Activated CD4-positive, alpha-beta T cell treated with anti-CD3 and anti-CD28 coated beads, Interleukin-2, amount 50 U/mL, for 24 hours (primary cell): ENCODE results near the gene B3GNT4.
"Not testable (repeated sequence)": the region's sequence is repeated elsewhere in the genome, so short reads cannot be mapped to it uniquely, and the experiment has no call there.

Experiments
- DNase-seq, 2 donors: peaks; one replicate each; pipeline ENCODE4 v3.0.0-alpha.2; 2020; ENCODE audit warnings: low read depth in 1 of 2, low spot score in 1 of 2

The B3GNT4 gene

DNA sequence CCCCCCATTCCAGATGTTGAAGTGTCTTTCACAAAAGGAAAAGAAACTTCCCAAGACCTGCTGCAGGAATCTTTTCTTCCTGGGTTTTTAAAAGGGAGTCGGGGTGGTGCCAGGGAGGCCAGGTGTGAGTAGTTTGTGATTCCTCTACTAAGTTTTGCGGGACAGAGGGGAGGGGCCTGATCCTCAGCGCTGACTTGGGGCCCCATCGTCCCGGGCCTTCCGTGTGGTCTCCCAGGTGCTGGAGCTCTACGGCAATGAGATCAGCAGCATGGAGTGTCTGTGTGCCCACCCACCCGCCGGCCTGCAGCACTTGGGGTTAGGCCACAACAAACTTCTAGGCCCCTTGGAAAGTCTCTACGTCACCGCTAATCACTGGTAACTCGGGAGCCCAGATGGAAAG, 16.0 kb upstream of the B3GNT4 start:
- no peak for DNase-seq

DNA sequence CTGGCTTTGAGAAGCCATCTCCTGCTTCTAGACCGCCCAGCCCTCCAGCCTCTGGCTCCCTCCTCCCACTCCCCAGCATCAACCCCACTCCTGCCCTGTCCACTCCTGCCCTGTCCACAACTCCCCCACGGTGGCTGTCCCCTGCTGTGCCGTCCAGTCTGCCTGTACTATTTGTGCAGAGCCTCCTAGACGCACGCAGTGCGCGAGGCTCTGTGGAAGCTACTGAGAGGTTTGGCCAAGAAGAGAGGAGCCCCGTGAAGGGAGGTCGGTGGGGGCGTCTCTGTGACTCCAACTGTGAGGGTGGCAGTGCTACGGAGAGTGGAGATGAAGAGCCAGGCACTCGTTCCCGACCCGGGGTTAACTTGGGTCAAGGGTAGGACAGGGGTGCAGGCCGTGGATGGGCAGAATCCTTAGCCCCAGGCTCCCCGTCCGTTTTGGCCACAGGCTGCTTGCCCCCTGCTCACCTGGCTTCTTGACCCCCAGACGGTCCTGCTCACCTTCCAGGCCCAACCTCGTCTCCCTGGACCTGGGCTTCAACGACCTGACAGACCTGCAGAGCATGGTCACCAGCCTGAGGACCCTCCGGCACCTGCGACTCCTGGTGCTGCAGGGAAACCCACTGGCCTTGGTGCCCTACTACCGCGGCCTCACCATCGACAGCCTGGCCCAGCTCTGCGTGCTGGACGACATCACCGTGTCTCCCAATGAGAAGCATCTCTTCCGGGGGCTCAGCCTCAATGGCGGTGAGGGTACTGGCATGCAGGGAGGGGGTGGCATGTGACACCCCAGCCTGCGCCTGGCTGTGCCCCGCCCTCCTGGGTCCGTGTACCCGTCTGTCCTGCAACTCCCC, 13.7 kb upstream of the B3GNT4 start:
- DNase-seq, result no peak

DNA sequence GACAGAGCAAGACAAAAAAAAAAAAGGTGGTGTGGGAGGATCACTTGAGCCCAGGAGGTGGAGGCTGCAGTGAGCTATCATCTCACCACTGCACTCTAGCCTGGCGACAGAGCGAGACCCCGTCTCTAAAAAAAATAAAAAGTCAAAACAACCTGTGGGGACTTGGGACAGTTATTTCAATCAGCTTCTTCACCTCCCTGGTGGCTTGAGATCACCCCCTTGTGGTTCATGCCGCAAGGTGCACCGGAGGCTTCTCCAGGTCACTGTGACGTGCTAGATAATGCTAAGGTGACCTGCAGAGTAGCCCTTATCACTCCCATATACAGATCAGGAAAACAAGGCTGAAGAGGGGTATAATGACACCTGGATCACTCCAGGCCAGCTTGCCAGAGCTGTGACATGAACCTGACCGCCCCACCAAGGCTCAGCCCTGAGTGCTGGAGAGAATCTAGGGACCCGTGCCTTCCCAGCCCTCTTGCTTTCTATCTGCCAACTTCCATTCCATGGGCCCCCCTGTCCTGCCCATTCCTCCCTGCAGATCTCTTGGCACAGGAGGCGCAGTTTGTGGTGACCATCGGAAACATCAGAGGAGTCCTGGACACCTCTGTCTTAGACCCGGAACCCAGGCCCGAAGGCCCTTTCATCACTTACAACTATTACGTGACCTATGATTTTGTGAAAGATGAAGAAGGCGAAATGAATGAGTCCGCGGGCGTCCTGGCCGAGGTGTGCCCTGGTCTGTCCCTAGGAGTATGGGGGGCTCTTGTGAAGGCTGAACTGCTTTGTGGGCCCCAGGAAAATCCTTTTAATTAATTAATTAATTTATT, 12.5 kb upstream of the B3GNT4 start:
- peak; percentile 39 to 60 for DNase-seq

GRCh38 chr12:122192441-122192840, 11.1 kb upstream of the B3GNT4 start:
- no peak for DNase-seq

DNA sequence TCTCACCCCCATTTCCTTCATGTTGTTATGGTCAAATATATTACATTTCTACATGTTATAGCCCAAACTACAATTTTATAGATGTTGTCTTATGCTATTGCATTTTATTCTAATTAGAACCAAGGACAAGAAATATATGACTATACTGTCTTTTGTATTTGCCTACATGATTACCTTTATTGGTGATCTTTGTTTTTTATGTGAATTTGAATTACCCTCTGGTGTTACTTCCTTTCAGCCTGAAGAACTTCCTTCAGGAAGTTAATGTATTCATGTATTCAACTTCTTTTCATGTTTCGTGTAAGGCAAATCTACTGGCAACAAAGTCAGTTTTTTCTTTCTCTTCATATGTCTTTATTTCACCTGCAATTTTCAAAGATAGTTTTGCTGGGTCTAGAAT, 8.7 kb upstream of the B3GNT4 start:
- DNase-seq, result no peak

DNA sequence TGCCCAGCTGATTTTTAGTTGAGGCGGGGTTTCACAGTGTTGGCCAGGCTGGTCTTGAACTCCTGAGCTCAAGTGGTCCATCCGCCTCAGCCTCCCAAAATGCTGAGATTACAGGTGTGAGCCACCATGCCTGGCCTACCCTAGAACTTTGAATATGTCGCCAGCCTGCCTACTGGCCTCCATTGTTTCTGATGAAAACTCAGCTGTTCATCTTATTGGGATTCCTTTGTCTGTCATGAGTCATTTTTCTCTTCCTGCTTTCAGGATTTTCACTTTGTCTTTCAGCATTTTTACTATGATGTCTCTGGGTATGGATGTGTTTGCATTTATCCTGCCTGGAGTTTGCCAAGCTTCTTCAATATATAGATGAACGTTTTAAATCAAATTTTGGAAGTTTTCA, 8.1 kb upstream of the B3GNT4 start:
- no peak for DNase-seq

GRCh38 chr12:122197612-122197966, 5.9 kb upstream of the B3GNT4 start:
- DNase-seq, result no peak

DNA sequence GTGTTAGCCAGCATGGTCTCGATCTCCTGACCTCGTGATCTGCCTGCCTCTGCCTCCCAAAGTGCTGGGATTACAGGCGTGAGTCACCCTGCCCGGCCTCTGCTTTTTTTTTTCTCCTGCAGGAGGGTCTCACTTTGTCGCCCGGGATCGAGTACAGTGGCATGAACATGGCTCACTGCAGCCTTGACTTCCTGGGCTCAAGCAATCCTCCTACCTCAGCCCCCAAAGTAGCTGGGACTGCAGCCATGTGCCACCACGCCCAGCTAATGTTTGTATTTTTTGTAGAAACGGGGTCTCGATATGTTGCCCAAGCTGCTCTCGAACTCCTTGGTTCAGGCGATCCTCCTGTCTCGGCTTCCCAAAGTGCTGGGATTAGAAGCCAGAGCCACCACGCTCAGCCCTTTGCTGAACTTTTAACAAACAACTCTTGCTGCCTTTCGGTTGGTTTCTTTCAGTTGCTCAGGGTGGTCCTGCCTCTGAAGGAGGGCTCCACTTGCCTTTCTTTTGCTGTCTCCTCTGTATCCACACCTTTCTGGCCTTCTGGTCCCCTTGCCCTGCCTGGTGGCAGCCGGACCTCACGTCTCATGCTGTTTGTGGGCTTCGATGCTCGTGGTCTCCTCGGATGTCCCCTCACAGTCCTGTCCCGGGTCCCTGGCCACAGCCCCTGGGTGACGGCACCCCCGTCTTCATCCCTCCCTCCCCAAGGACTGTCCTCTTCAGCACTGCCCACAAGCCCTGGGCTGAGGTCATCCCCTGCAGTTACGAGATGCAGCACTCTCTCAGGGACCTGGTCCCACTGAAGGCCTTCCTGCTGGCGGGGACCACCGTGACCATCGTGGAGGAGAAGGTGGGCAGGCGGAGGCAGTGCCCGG, 3.8 kb upstream of the B3GNT4 start:
- no peak for DNase-seq

DNA sequence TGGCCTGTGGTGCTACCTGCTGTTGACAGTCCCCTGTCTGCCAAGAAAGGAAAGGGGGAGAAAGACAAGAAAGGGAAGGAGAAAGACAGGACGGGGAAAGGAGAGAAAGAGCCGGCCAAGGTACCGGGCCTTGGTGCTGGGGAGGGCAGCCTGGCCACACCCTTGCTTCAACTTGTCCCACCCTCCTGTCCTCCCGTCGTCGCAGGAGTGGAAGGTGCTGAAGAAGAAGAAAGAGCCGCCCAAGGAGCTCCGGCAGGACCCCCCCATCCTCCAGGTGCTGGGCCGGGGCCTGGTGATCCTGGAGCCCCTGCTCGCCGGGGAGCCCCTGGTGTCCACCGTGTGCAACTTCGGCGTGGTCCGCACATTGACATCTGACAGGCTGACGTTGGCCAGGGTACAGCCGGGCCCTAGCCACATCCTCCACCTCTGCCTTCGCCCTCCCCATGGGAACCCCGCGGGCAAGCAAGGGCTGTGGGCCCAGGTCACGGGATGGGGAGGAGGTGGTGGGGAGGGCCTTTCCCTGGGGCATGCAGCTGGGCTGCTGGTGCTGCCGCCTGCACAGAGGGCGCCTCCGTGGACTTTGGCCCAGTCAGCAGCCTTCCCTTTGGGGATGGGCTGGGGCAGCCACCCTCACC, 2.9 kb upstream of the B3GNT4 start:
- no peak for DNase-seq

DNA sequence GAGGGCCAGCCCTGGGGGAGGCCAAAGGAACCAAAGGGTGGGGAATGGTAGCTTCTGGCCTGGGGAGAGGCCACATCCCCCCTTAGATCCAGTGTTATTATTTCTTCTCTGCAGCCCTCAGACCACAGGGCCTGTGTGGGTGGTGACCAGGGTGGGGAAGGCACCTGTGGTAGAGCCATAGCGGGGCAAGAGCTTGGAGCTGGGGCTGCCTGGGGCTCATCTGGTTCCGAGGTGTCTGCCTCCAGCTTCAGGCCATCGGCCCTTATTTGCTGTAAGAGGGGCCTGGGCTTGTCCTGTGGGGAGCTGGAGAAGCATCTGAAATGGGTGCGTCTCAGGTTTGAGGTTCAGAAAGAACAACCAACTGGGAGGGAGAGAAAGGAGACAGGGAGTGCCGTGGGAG, 2.1 kb upstream of the B3GNT4 start:
- no peak for DNase-seq

GRCh38 chr12:122202017-122202416, 1.5 kb upstream of the B3GNT4 start:
- no peak for DNase-seq

DNA sequence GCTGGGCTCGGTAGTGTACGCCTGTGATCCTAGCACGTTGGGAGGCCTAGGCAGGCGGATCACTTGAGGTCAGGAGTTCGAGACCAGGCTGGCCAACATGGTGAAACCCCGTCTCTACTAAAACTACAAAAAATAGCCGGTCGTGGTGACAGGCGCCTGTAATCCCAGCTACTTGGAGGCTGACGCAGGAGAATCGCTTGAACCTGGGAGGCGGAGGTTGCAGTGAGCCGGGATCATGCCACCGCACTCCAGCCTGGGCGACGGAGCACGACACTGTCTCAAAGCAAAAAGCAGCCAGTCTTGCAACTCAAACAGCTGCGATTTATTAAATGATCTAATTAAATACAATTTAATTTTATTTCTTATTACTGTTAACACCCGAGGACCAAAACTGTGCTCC, 698 bp upstream of the B3GNT4 start:
- not testable (repeated sequence) for DNase-seq

DNA sequence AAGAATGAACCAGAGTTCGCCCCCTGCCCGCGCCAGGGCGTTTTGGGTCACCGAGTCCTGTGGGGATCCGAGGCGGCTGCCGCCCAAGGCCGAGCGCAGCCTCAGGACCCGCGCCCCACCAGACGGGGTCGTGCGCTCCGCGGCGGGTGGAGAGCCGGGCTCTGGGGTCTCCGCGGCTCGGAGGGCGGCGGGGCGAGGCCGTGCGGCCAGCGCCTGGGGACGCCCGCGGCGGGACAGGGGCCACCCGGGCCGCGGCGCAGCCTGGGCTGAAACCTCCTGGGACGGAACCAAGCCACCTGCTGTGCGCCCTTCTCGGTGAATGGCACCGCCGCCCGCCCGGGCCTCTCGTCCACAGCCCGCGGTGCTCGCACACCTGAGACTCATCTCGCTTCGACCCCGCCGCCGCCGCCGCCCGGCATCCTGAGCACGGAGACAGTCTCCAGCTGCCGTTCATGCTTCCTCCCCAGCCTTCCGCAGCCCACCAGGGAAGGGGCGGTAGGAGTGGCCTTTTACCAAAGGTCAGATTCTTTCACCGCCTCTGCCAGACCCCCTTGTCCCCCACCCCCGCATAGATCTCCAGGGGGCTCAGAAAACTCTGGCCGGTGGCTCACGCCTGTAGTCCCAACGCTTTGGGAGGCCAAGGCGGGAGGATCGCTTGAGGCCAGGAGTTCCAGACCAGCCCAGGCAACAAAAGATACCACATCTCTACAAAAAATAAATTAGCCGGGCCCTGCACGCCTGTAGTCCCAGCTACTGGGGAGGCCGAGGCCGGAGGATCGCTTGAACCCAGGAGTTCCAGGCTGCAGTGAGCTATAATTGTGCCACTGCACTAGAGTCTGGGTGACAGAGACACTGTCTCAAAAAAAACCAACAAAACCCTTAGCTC, 901 bp downstream of the B3GNT4 start:
- no peak for DNase-seq

DNA sequence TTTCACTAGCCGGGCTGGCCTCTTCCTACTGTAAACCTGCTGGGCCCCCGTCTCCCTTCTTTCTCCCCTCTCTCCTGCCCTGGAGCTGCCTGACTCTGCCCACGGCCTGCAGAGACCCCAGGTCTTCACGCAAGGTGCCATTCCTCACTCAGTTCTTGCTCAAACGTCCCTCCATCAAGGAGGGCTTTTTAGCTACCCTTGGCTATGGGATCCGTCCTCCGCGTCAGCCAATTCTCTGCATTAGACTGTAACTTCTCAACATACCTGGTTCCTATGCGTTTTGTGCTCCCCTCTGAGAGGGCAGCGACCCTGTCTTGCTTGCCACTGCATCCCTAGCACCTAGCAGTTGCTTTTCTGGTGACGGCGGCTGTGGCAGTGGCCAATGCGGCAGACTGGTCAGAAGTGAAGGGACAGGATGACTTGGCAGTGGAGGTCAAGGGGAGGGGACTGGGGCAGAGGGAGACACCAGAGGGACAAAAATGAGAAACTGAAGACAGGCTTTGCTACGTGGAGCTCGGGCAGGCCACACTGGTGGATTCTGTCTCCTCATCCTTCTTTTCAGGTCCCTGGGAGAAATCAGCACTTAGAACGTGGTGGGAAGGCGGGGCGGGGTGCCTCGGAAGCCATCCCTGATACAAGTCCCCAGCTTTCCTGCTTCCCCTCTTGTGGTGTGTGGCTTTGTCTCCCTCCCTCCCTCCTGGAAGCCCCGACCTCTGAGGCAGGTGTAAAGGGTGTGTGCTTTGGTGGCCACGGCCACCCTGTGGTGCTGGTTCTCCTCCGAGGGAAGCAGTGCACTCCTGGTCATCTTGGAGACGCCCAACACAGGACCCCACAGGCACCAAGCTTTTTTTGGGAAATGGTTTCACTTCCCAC, 1.8 kb downstream of the B3GNT4 start:
- DNase-seq, result no peak

- no peak for DNase-seq
These were observed 2.8 kb downstream of the B3GNT4 start for GRCh38 chr12:122206111-122206881.

- DNase-seq, result no peak
These were observed 3.5 kb downstream of the B3GNT4 start for GRCh38 chr12:122206976-122207375.

DNA sequence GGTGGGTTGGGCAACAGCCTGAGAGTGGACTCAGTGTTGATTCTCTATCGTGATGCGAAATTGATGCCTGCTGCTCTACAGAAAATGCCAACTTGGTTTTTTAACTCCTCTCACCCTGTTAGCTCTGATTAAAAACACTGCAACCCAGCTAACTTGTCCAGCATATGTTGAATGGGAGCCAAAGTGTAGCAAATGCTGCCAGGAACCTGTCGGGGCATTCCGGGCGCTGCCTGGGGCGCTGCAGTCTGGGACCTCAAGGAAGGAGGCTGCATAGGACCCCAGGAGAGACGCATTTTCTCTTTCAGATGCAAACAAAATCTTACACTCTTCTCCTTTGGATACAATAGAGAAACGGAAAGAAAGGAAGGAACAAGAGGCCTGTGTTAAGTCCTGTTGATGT, 3.9 kb downstream of the B3GNT4 start:
- DNase-seq, result no peak

DNA sequence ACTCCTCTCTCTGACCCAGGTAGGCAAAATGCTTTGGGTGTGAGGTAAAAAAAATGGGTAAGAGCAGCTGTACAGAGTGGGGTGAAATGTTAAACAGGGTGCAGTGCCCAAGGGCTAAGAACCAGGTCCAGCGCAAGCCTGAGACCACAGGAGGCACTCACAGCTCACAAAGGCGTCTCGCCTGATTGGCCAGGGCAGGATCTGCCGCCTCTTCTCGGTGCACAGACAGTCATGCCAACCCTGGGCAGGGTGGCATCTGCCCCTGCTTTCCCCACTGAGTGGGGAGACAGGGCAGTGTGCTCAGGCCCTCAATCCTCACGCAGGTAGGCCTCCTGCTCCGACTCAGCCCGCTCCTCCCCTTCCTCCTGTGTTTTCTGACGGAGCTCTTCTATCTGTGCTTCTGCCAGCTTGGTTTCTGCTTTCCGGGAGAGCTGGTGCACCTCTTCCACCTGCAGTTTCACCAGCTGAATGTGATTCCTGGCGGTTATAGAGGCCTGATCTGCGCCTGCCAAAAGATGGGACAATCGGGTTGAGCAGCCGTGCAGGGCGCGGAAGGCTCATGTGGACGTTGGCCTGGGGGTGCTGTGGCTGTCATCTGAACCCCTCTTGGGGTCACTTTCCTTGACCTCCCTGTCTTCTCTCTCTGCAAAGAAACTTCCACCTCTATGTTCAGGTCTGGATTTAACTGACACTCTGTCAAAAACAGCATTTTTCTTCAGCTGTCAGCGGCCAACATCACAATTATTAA, 4.7 kb downstream of the B3GNT4 start:
- no peak for DNase-seq
